ENCODE results near the gene PCDH15. TPM values are rescaled to one million over a fixed set of nuclear protein-coding genes. Genes with fewer than 3 reads are reported as not detected.

Gene PCDH15
- total and polyA plus RNA-seq, 3 experiments from 2014 or later = not detected

DNA sequence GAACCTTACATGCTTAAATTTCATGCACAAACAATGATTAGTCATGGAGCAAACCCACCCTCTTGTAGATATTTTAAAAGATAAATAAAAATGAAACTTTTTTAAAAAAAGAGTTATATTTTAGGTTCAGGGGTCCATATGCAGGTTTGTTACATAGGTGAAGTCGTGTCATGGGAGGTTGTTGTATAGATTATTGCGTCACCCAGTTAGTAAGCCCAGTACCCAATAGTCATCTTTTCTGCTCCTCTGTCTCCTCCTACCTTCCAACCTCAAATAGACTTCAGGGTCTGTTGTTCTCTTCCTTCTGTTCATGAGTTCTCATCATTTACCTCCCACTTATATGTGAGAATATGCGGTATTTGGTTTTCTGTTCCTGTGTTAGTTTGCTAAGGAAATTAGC lies 486.6 kb downstream of the PCDH15 start:
- Mint-ChIP-seq H3K36me3 (no peaks in the 10 kb centered on the region), H3K27ac (no peak overlapping the region), H3K4me1 (no peaks in the 10 kb centered on the region), H3K4me3 (no peak overlapping the region), H3K27me3 (no peaks in the 10 kb centered on the region), H3K9me3 (peaks cover 5 to 31% (median 12%) of the 10 kb centered on the region in 5 donors)
- DNase-seq = no peak
- no peaks in the 10 kb centered on the region for H3K4me1 ChIP-seq (ENCODE audit: insufficient read depth, low read length)
- ChIA-PET POLR2A (no interaction called here), CTCF (no interaction called here)
- H3K4me3 ChIP-seq (ENCODE audit: low read length) = no peak overlapping the region
- no peaks in the 10 kb centered on the region for H3K9me3 ChIP-seq (ENCODE audit: low read length)
- H3K27ac ChIP-seq (ENCODE audit: low read depth, low read length) = no peak overlapping the region
- no peaks in the 10 kb centered on the region for H3K36me3 ChIP-seq (ENCODE audit: insufficient read depth, low read length)
- no peaks in the 10 kb centered on the region for H3K27me3 ChIP-seq (ENCODE audit: insufficient read depth, low read length, poor library complexity, severe bottlenecking)

DNA sequence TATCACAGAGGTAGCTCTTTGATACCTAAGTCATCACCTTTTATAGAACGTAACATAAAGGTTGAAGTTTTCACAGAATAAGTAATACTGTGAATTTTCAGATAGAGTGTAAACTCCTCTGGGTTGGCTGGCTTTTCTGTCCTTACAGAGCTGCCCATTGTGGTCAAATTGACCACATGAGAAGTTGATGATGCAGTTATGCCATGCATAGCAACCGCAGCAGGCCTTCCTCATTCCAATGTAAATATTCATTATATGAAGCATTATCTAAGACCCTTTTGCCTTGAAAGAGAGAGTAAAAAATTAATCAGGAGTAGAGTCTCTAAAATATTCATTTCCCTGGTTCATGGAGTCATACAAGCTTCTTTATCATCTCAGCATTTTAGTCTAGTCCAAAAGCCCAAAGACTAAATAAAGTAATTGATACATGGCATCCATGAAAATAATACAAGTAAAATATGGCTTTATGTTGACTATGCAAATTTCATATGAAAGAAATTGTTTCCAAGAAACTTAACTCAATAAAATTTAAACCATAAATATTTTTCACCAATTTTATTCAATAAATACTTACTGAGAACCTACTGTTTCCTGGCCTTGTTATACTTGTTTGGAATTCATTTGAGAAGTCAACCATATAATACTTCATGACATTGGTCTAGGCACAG lies 516.4 kb downstream of the PCDH15 start:
- no peaks in the 10 kb centered on the region for H3K36me3 Mint-ChIP-seq
- no peak overlapping the region for H3K4me3 Mint-ChIP-seq
- peaks cover 2 to 44% (median 14%) of the 10 kb centered on the region in 5 donors for H3K9me3 Mint-ChIP-seq
- CTCF ChIA-PET = no interaction called here
- Histone ChIP-seq H3K27me3 (ENCODE audit: insufficient read depth, low read length, poor library complexity, severe bottlenecking) (no peaks in the 10 kb centered on the region), H3K4me1 (ENCODE audit: insufficient read depth, low read length) (no peaks in the 10 kb centered on the region), H3K36me3 (ENCODE audit: insufficient read depth, low read length) (no peaks in the 10 kb centered on the region), H3K27ac (ENCODE audit: low read depth, low read length) (no peak overlapping the region), H3K9me3 (ENCODE audit: low read length) (no peaks in the 10 kb centered on the region), H3K4me3 (ENCODE audit: low read length) (no peak overlapping the region)
- POLR2A ChIA-PET = no interaction called here
- DNase-seq = no peak
- H3K4me1 Mint-ChIP-seq = no peaks in the 10 kb centered on the region
- no peak overlapping the region for H3K27ac Mint-ChIP-seq
- no peaks in the 10 kb centered on the region for H3K27me3 Mint-ChIP-seq

GRCh38 chr10:54282012-54282411 lies 519.0 kb downstream of the PCDH15 start:
- Mint-ChIP-seq H3K36me3 (no peaks in the 10 kb centered on the region), H3K4me3 (no peak overlapping the region), H3K27ac (no peak overlapping the region), H3K4me1 (no peaks in the 10 kb centered on the region), H3K9me3 (peaks cover 3 to 44% (median 5%) of the 10 kb centered on the region in 5 donors), H3K27me3 (no peaks in the 10 kb centered on the region)
- Histone ChIP-seq H3K9me3 (ENCODE audit: low read length) (no peaks in the 10 kb centered on the region), H3K27me3 (ENCODE audit: insufficient read depth, low read length, poor library complexity, severe bottlenecking) (no peaks in the 10 kb centered on the region), H3K36me3 (ENCODE audit: insufficient read depth, low read length) (no peaks in the 10 kb centered on the region), H3K4me1 (ENCODE audit: insufficient read depth, low read length) (no peaks in the 10 kb centered on the region), H3K4me3 (ENCODE audit: low read length) (no peak overlapping the region), H3K27ac (ENCODE audit: low read depth, low read length) (no peak overlapping the region)
- ChIA-PET POLR2A (no interaction called here), CTCF (no interaction called here)
- DNase-seq = no peak

GRCh38 chr10:54266395-54266794 lies 534.6 kb downstream of the PCDH15 start:
- no peak overlapping the region for H3K27ac Mint-ChIP-seq
- no peaks in the 10 kb centered on the region for H3K4me1 Mint-ChIP-seq
- no peaks in the 10 kb centered on the region for H3K36me3 Mint-ChIP-seq
- H3K27me3 ChIP-seq (ENCODE audit: insufficient read depth, low read length, poor library complexity, severe bottlenecking) = no peaks in the 10 kb centered on the region
- no peaks in the 10 kb centered on the region for H3K27me3 Mint-ChIP-seq
- H3K27ac ChIP-seq (ENCODE audit: low read depth, low read length) = no peak overlapping the region
- no peaks in the 10 kb centered on the region for H3K4me1 ChIP-seq (ENCODE audit: insufficient read depth, low read length)
- no peak overlapping the region for H3K4me3 ChIP-seq (ENCODE audit: low read length)
- no peaks in the 10 kb centered on the region for H3K9me3 ChIP-seq (ENCODE audit: low read length)
- DNase-seq = no peak
- H3K36me3 ChIP-seq (ENCODE audit: insufficient read depth, low read length) = no peaks in the 10 kb centered on the region
- no peak overlapping the region for H3K4me3 Mint-ChIP-seq
- ChIA-PET POLR2A (no interaction called here), CTCF (no interaction called here)
- H3K9me3 Mint-ChIP-seq = peaks cover 11 to 26% (median 16%) of the 10 kb centered on the region in 5 donors

DNA sequence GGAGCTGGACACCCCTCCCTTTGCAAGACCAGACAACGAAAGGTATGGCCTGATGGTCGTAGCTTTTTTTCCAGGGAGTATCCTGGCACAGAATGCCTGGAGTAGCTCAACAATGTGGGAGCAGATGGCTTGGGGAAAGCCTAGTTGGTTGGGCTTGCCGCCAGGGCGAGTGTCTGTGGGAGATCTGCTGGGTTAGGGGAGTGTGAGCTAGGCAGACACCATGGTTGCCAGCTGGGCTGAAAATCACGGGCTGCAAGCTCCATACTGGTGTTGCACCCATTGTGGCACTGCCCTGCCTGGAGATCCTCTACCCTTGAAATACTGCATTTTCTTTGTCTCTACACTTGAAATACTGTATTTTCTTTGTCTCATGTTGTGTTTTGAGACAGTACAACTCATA lies 538.3 kb downstream of the PCDH15 start:
- POLR2A ChIA-PET = no interaction called here
- no peak overlapping the region for H3K4me3 ChIP-seq (ENCODE audit: low read length)
- DNase-seq = no peak
- Mint-ChIP-seq H3K27ac (no peak overlapping the region), H3K9me3 (peaks cover 9 to 28% (median 12%) of the 10 kb centered on the region in 5 donors), H3K27me3 (no peaks in the 10 kb centered on the region), H3K4me3 (no peak overlapping the region), H3K36me3 (no peaks in the 10 kb centered on the region), H3K4me1 (no peaks in the 10 kb centered on the region)
- H3K4me1 ChIP-seq (ENCODE audit: insufficient read depth, low read length) = no peaks in the 10 kb centered on the region
- no peak overlapping the region for H3K27ac ChIP-seq (ENCODE audit: low read depth, low read length)
- no peaks in the 10 kb centered on the region for H3K36me3 ChIP-seq (ENCODE audit: insufficient read depth, low read length)
- H3K9me3 ChIP-seq (ENCODE audit: low read length) = no peaks in the 10 kb centered on the region
- CTCF ChIA-PET = no interaction called here
- no peaks in the 10 kb centered on the region for H3K27me3 ChIP-seq (ENCODE audit: insufficient read depth, low read length, poor library complexity, severe bottlenecking)

- ChIA-PET POLR2A (no interaction called here), CTCF (no interaction called here)
- H3K27me3 ChIP-seq (ENCODE audit: insufficient read depth, low read length, poor library complexity, severe bottlenecking) = no peaks in the 10 kb centered on the region
- Mint-ChIP-seq H3K27me3 (no peaks in the 10 kb centered on the region), H3K9me3 (peaks cover 13 to 18% (median 16%) of the 10 kb centered on the region in 5 donors), H3K27ac (no peak overlapping the region), H3K36me3 (no peaks in the 10 kb centered on the region), H3K4me3 (no peak overlapping the region), H3K4me1 (no peaks in the 10 kb centered on the region)
- no peaks in the 10 kb centered on the region for H3K9me3 ChIP-seq (ENCODE audit: low read length)
- no peaks in the 10 kb centered on the region for H3K4me1 ChIP-seq (ENCODE audit: insufficient read depth, low read length)
- H3K4me3 ChIP-seq (ENCODE audit: low read length) = no peak overlapping the region
- no peak for DNase-seq
- H3K27ac ChIP-seq (ENCODE audit: low read depth, low read length) = no peak overlapping the region
- no peaks in the 10 kb centered on the region for H3K36me3 ChIP-seq (ENCODE audit: insufficient read depth, low read length)
Measured at GRCh38 chr10:54259104-54259503, 541.9 kb downstream of the PCDH15 start.

GRCh38 chr10:54234832-54235231 lies 566.2 kb downstream of the PCDH15 start:
- Histone ChIP-seq H3K4me3 (ENCODE audit: low read length) (no peak overlapping the region), H3K4me1 (ENCODE audit: insufficient read depth, low read length) (no peaks in the 10 kb centered on the region), H3K36me3 (ENCODE audit: insufficient read depth, low read length) (no peaks in the 10 kb centered on the region), H3K9me3 (ENCODE audit: low read length) (no peaks in the 10 kb centered on the region), H3K27ac (ENCODE audit: low read depth, low read length) (no peak overlapping the region), H3K27me3 (ENCODE audit: insufficient read depth, low read length, poor library complexity, severe bottlenecking) (no peaks in the 10 kb centered on the region)
- H3K36me3 Mint-ChIP-seq = no peaks in the 10 kb centered on the region
- no peaks in the 10 kb centered on the region for H3K27me3 Mint-ChIP-seq
- DNase-seq = no peak
- ChIA-PET POLR2A (no interaction called here), CTCF (no interaction called here)
- H3K27ac Mint-ChIP-seq = no peak overlapping the region
- peaks cover 8 to 24% (median 20%) of the 10 kb centered on the region in 5 donors for H3K9me3 Mint-ChIP-seq
- no peaks in the 10 kb centered on the region for H3K4me1 Mint-ChIP-seq
- no peak overlapping the region for H3K4me3 Mint-ChIP-seq

DNA sequence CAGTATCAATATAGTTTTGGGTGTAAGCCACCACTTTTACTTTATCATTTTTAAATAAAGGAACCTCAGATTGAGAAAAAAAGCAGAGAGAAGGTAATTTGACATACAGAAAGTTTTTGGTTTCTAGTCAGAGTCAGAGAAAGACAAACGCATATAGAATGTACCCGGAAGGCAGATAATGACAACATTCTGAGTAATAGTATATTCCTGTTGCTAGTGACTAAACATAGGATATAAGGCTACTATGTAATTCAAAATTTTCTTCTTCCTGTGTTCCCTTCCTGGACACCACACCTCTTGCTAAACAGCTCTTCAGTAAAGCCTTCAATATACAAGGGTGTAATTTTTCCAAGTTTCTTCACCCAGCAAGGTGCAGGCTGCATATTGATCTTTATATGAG lies 597.6 kb downstream of the PCDH15 start:
- Histone ChIP-seq H3K27ac (ENCODE audit: low read depth, low read length) (no peak overlapping the region), H3K27me3 (ENCODE audit: insufficient read depth, low read length, poor library complexity, severe bottlenecking) (no peaks in the 10 kb centered on the region), H3K4me1 (ENCODE audit: insufficient read depth, low read length) (no peaks in the 10 kb centered on the region), H3K4me3 (ENCODE audit: low read length) (no peak overlapping the region), H3K9me3 (ENCODE audit: low read length) (no peaks in the 10 kb centered on the region), H3K36me3 (ENCODE audit: insufficient read depth, low read length) (no peaks in the 10 kb centered on the region)
- no peaks in the 10 kb centered on the region for H3K36me3 Mint-ChIP-seq
- no peaks in the 10 kb centered on the region for H3K27me3 Mint-ChIP-seq
- H3K4me3 Mint-ChIP-seq = no peak overlapping the region
- no peak overlapping the region for H3K27ac Mint-ChIP-seq
- ChIA-PET POLR2A (no interaction called here), CTCF (no interaction called here)
- no peak for DNase-seq
- peaks cover 9 to 38% (median 25%) of the 10 kb centered on the region in 5 donors for H3K9me3 Mint-ChIP-seq
- no peaks in the 10 kb centered on the region for H3K4me1 Mint-ChIP-seq

DNA sequence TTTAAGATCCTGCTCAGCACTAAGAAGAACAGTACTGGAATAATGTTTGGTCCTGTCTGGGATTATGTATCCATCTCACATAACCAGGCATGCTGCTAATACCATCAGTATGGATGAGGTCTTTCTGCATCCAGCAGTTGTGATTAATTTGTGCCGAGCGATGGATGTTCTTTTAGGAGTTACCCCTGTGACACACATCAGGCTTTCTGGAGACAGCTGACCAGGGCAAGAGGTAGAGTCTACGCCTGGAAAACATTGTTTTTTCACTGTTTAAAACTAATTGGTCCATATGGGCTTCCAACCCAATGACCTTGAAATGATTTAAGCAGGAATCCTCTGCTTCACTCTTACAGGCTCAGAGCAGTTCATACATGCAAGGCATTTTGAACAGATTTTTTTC lies 603.0 kb downstream of the PCDH15 start:
- H3K36me3 Mint-ChIP-seq = no peaks in the 10 kb centered on the region
- H3K4me1 Mint-ChIP-seq = no peaks in the 10 kb centered on the region
- H3K9me3 Mint-ChIP-seq = peaks cover 8 to 31% (median 18%) of the 10 kb centered on the region in 5 donors
- POLR2A ChIA-PET = no interaction called here
- no peaks in the 10 kb centered on the region for H3K9me3 ChIP-seq (ENCODE audit: low read length)
- no peak overlapping the region for H3K4me3 ChIP-seq (ENCODE audit: low read length)
- CTCF ChIA-PET = no interaction called here
- H3K27me3 ChIP-seq (ENCODE audit: insufficient read depth, low read length, poor library complexity, severe bottlenecking) = no peaks in the 10 kb centered on the region
- no peak overlapping the region for H3K27ac Mint-ChIP-seq
- H3K27me3 Mint-ChIP-seq = no peaks in the 10 kb centered on the region
- no peaks in the 10 kb centered on the region for H3K4me1 ChIP-seq (ENCODE audit: insufficient read depth, low read length)
- no peak overlapping the region for H3K4me3 Mint-ChIP-seq
- H3K36me3 ChIP-seq (ENCODE audit: insufficient read depth, low read length) = no peaks in the 10 kb centered on the region
- DNase-seq = no peak
- H3K27ac ChIP-seq (ENCODE audit: low read depth, low read length) = no peak overlapping the region

Data from CD8-positive, alpha-beta memory T cell (primary cell).